ENCODE results near the gene SETDB1.

GRCh38 chr1:150969626-150970025, 43.5 kb downstream of the SETDB1 start:
- TF ChIP-seq EZH2 (IDR thresholded peaks at IDR 0.05; ENCODE audit: insufficient read depth, poor library complexity, severe bottlenecking) (no peak), EZH2phosphoT487 (IDR thresholded peaks at IDR 0.05; ENCODE audit: insufficient read depth, low read depth) (no peak)

All from GM23248 (cell line).